Smooth muscle cell of the pulmonary artery (primary cell): Measurements from ENCODE around the gene USP47. TPM values are rescaled to one million over a fixed set of nuclear protein-coding genes. Genes with fewer than 3 reads are reported as not detected.

Source experiments
- total RNA-seq: library from RNA; depleted of rRNA; stranded (reverse); fragments of >200 nt; gene quantifications from 2 replicates; pipeline ENCODE4 v1.2.3, GENCODE V29; 2014

The USP47 gene, protein sequence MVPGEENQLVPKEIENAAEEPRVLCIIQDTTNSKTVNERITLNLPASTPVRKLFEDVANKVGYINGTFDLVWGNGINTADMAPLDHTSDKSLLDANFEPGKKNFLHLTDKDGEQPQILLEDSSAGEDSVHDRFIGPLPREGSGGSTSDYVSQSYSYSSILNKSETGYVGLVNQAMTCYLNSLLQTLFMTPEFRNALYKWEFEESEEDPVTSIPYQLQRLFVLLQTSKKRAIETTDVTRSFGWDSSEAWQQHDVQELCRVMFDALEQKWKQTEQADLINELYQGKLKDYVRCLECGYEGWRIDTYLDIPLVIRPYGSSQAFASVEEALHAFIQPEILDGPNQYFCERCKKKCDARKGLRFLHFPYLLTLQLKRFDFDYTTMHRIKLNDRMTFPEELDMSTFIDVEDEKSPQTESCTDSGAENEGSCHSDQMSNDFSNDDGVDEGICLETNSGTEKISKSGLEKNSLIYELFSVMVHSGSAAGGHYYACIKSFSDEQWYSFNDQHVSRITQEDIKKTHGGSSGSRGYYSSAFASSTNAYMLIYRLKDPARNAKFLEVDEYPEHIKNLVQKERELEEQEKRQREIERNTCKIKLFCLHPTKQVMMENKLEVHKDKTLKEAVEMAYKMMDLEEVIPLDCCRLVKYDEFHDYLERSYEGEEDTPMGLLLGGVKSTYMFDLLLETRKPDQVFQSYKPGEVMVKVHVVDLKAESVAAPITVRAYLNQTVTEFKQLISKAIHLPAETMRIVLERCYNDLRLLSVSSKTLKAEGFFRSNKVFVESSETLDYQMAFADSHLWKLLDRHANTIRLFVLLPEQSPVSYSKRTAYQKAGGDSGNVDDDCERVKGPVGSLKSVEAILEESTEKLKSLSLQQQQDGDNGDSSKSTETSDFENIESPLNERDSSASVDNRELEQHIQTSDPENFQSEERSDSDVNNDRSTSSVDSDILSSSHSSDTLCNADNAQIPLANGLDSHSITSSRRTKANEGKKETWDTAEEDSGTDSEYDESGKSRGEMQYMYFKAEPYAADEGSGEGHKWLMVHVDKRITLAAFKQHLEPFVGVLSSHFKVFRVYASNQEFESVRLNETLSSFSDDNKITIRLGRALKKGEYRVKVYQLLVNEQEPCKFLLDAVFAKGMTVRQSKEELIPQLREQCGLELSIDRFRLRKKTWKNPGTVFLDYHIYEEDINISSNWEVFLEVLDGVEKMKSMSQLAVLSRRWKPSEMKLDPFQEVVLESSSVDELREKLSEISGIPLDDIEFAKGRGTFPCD (N-terminal part only)
- total RNA-seq, result 93.6 and 93.9 TPM in 2 replicates

DNA sequence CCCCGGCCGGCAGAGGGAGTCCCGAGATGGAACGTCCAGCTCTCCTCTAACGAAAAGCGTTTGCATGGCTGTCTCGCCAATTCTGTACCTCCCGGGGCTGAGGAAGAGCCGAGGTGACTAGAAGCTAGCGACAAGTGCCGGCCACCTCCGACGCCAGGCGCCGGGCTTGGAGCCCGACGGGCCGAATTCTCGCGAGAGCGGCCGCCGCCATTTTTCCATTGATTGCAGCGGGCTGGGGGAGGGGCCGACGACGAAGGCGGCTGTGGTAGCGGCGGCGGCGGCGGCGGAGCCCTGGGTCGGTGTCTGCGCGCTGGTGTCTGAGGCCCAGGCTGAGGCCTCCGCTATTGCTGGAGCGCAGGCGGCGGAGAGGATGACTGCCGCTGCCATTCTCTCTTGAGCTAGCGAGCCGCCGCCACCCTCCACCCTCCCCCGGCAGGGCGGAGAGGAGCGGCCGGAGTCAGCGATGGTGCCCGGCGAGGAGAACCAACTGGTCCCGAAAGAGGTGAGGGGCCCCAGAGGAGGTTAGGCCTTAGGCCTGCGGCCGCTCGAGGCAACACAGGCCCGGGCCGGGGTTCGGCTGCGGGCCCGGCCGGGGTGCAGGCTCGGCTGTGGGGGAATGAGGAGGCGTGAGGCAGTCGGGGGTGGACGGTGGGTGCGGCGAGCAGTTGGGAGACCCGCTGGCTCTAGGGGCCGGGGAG is at the start of gene USP47:
USP47 (plus strand) TSS at position 250 of the 698 bp plus-strand sequence; CDS start at position 464, 214 bp downstream.

DNA sequence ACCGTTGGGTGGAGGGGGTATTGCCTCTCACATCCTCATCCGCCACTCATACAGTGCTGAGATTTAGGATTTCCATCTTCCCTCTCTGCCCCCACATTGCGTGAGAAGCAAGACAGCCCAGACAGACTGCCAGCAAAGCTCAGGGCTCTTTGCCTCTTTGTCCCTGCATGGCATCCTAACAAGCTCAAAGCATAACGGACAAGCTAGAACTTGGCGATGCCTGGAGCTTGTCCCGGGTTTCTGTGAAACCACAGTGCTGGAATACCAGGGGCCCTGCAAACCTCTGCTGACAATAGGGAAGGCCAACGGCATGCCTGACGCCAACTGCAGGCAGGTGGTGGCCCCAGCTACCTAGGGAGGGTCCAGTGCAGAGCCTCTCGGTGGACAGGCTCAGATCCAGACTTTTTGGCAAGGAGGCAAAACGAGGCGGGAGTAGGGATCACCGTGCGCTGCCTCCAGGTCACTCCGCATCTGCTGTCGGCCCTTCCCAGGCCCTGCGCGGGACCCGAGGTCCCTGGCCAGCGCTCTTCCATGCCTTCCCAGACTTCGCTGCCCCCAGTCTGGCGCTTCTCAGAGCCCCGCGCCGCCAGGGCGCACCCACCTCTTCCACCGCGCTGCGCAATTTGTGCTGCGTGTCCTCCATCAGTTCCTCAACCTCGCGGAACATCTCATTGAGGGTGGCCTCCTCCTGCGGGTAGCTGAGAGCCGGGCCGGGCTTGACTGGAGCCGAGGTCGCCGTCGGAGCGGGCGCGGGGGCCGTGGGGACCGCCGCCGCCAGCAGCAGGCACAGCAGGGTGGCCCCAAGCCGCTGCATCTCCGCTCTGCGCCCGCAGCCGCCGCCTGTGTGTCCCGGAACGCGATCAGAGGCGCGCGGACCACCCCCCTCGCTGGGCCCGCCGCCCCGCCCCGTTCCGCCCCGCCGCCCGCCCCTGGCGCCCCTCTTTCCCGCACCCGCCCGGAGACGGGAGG is 166.3 kb downstream of the USP47 start, which contains the start of gene DKK3:
DKK3 (minus strand) TSS at position 858 of the 969 bp plus-strand sequence; CDS start at position 814, 44 bp downstream.

Other genes with a start within 250 kb of the USP47 start
- gene GALNT18, start 220.0 kb upstream of the USP47 start, total RNA-seq, result 8.1 and 9.0 TPM in 2 replicates
- 561 and 670 TPM in 2 replicates for gene DKK3, start 166.7 kb downstream of the USP47 start, total RNA-seq